Stimulated activated CD8-positive, alpha-beta memory T cell treated with anti-CD3 and anti-CD28 coated beads, Interleukin-15, amount 100 ng/mL, for 4 hours (primary cell): Measurements from ENCODE around the gene DCTN3.

Source experiments
- DNase-seq, 2 donors: peaks; one replicate each; pipeline ENCODE4 v3.0.0-alpha.2; 2020; ENCODE audit warnings: low read depth in 2 of 2

Gene DCTN3

GRCh38 chr9:34573599-34574325 lies 46.5 kb downstream of the DCTN3 start:
- DNase-seq = no peak

- no peak for DNase-seq
These were observed 47.7 kb downstream of the DCTN3 start for GRCh38 chr9:34572628-34573027.

- DNase-seq = no peak
These were observed 48.2 kb downstream of the DCTN3 start for GRCh38 chr9:34572092-34572491.

- no peak for DNase-seq
These were observed 48.8 kb downstream of the DCTN3 start for GRCh38 chr9:34571481-34571810.

- no peak for DNase-seq
These were observed 49.4 kb downstream of the DCTN3 start for GRCh38 chr9:34570809-34571480.

- no peak for DNase-seq
These were observed 49.9 kb downstream of the DCTN3 start for GRCh38 chr9:34570376-34570775.

- no peak for DNase-seq
These were observed 51.5 kb downstream of the DCTN3 start for GRCh38 chr9:34568774-34569173.

GRCh38 chr9:34568133-34568532 lies 52.2 kb downstream of the DCTN3 start:
- DNase-seq = no peak

- no peak for DNase-seq
These were observed 53.3 kb downstream of the DCTN3 start for GRCh38 chr9:34566972-34567371.

GRCh38 chr9:34566322-34566721 lies 54.0 kb downstream of the DCTN3 start:
- no peak for DNase-seq

- DNase-seq = no peak
These were observed 54.4 kb downstream of the DCTN3 start for GRCh38 chr9:34565856-34566255.

- DNase-seq = no peak
These were observed 55.7 kb downstream of the DCTN3 start for GRCh38 chr9:34564617-34565016.
